GM19438 (cell line): Measurements from ENCODE around the gene PSORS1C1.
"Not testable (repeated sequence)": the region's sequence is repeated elsewhere in the genome, so short reads cannot be mapped to it uniquely, and the experiment has no call there.

ENCODE experiments used
- ATAC-seq: cut with Tn5 transposase; IDR thresholded peaks from one replicate; pipeline ENCODE4 v1.9.1; 2021; ENCODE audit warnings: low read depth; ENCODE audit not compliant: unreplicated experiment

Gene PSORS1C1, protein sequence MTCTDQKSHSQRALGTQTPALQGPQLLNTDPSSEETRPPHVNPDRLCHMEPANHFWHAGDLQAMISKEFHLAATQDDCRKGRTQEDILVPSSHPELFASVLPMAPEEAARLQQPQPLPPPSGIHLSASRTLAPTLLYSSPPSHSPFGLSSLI

GRCh38 chr6:31114541-31114878, at the start of gene PSORS1C1:
PSORS1C1 (plus strand) TSS chr6:31114800; CDS start chr6:31129633, 14,833 bp downstream.
- no peak for ATAC-seq

GRCh38 chr6:31065556-31065955, 49.0 kb upstream of the PSORS1C1 start:
- no peak for ATAC-seq

- ATAC-seq: not testable (repeated sequence)
Observed at GRCh38 chr6:31067028-31067427, 47.6 kb upstream of the PSORS1C1 start.

DNA sequence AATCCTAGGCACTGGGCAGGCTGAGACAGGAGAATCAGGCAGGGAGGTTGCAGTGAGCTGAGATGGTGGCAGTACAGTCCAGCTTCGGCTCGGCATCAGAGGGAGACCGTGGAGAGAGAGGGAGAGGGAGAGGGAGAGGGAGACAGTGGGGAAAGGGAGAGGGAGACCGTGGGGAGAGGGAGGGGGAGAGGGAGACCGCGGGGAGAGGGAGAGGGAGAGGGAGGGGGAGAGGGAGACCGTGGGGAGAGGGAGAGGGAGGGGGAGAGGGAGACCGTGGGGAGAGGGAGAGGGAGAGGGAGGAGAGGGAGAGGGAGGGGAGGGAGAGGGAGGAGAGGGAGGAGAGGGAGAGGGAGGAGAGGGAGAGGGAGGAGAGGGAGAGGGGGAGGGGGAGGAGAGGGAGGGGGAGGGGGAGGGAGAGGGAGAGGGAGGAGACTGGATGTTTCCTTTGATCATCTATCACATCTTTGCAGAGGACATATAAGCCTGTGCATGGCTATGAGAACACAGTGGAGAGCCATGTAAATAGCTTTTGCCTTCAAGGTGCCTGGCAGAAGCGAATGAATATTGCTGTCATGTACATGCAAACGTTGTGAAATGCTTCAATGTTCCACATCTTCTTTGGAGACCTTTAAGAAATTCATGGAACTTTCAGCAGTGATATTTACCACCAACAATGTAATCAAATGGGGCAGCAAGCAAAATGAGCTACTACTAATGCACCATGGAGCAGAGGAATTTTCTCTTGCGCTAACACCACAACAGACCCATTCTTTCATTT, 46.5 kb upstream of the PSORS1C1 start:
- not testable (repeated sequence) for ATAC-seq

DNA sequence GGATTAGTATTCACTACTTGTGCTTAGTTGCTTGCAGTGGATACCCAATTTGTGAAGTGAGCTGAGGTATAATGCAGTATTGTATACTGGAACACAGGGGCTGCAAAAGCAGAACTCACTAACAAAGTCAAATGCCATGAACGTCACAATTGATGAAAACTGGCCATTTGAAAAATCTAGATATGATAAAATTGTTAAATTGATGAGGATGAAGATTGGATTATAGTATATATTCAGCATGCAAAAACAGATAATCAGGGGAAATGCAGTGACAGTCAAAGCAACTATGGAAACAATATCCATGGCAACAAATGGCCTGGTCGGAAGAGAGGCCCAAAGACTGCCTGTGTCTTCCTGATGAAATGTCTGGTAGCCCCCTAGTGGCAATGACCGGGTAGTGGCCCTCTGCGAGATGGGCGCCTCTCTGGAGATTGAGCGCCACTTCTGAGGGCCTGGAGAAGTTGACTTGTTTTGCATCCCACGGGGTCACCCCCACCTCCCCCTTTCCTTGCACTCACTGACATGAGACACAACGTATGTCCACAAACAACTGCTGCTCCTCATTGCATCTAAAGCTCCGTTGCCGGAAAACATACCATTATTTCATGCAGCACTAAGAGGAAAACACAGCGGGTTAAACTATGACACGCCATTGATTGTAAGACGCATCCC, 45.8 kb upstream of the PSORS1C1 start:
- ATAC-seq: no peak

DNA sequence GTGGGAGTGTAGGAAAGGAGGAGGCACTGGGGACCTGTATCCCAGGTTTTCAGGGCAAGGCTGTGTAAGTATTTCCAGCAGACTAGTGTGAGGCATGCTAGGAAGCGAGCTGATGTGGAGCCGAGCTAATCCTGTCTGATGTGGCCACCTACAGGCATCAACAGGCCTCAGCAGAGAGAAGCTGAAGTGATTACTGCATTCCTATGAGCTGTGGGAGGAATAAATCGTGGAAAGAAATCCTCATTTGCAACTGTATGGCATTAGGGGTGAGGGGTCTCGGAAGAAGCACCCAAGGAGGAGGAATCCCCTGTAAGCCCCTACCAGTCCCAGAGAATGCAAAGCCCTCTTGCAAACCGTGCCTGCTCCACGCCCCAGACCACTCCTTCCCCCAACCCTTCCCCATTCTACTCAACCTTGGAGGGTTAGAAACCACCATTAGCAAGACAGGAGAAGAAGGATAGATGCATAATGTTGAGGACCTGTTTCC, 43.8 kb upstream of the PSORS1C1 start:
- no peak for ATAC-seq

DNA sequence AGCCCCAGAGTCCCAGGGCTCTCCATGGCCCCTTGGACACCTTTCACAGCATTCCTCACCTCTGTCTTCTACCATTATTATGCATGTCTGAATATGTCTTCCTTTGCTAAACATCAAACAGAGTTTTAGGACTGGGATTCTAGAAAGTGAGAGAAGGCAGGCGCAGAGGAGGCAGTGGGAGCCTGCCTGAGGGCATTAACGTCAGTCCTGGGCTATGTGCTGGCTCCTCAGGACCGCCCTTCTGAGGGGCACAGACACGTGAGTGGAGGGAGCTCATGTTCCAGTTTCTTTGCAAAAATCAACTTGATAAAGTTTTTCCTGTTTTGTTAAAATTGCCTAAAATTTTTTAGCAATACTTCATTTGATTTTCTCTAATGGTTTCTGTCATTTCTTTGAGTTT, 40.2 kb upstream of the PSORS1C1 start:
- ATAC-seq: no peak

GRCh38 chr6:31075528-31075927, 39.1 kb upstream of the PSORS1C1 start:
- ATAC-seq: no peak

DNA sequence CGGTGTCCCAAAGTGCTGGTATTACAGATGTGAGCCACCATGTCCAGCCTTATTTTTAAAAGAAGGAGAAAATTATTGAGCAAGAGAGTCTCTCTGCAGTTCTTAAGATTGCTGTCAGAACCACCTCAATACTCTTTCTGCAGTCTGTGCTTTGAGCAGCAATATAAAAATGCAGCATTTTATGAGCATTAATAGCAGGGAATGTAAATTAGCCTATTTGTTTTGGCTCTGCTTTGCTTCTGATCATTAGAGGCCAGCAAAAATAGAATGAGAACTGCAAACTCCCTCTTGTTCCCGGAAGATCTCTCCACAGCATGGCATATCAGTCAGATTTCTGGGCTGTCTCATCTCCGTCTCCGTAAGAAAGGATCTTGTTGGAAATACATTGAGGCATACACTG, 38.0 kb upstream of the PSORS1C1 start:
- ATAC-seq: no peak

DNA sequence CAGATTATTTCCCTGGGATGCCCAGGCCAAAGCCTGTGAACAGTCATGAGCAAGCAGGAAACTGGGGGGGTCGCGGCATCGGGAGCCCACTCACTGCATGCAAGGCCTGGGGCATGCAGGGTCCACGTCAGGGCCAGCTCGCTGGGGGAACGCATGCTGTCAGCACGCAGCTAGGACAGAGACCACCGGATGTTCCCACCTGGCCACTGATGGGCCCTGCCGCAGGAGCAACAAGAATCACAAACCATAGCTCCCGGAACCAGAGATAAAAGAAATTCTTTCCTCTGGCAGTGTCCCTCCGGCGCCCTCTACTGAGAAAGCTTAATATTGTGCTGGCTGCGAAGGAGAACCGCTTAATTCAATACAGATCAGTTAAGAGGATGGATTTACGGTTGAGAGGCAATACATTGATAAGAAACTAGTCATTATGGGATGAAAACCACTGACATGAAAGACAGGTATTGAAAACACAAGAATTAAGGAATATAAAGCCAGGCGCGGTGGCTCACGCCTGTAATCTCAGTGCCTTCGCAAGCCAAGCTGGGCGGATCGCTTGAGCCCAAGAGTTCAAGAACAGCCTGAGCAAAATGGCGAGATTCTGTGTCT, 34.8 kb upstream of the PSORS1C1 start:
- ATAC-seq: no peak

DNA sequence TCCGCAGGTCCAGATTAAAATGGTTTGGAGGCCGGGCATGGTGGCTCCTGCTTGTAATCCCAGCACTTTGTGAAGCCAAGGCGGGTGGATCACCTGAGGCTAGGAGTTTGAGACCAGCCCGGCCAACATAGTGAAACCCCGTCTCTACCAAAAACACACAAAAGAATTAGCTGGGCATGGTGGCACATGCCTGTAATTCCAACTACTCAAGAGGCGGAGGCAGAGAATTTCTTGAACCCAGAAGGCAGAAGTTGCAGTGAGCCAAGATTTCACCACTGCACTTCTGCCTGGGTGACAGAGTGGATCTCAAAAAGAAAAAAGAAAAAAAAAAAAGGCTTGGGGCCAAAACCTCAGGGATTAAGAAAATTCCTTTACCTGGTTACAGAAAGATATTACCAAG, 32.7 kb upstream of the PSORS1C1 start:
- ATAC-seq: no peak

- no peak for ATAC-seq
Observed at GRCh38 chr6:31083742-31084354, 30.8 kb upstream of the PSORS1C1 start.

DNA sequence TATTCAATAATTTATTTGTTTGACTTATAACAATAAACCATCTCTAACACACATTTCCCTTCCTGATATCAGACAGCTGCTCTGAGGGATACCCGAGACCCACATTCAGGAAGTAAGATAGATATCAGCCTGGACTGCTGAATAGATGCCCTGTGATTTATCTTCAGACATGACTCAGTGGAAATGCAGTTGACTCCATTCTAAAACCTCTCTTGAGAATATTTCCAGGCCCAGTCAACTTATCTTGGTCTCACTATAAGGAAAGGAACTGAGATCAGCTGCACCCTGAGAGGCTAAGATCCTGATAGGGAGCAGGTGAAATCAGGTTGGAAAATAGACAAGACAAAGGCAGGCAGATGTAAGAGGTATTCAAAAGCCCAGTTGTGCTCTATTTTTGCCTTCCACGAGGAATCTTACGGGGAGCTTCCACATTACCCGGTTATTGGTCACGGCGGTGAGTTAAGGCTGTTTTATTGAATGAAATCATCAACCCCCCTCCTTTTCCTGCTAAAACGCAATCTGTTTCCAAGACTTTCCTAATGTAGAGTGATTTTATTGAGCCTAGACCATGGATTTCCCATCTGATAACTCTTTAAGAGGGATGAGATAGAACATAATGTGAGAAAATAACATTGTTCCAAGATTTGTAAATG, 27.7 kb upstream of the PSORS1C1 start:
- ATAC-seq: no peak

DNA sequence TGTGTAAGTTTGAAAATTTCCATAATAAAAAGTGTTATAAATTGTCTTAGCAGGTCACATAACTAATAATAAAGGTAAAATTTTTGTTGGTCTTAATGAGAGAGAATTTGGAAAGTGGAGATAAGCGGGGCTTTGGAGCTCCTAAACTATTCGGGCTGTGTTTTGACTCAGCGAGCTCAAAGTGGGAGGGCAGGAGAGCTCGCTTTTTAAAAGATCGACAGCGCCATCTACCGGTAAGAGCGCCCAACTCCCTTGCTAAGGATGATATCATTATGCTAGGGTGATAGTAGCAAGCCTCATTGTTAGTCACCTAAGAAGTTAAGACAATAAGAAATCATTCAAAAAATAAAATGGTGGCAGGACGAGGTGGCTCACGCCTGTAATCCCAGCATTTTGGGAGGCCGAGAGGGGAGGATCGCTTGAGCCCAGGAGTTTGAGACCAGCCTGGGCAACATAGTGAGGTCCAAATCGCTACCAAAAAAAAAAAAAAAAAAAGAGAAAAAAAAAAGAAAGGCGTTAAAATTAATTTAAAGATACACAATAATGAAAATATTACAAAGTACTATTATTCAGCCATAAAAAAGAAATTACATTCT, 27.0 kb upstream of the PSORS1C1 start:
- ATAC-seq: no peak

DNA sequence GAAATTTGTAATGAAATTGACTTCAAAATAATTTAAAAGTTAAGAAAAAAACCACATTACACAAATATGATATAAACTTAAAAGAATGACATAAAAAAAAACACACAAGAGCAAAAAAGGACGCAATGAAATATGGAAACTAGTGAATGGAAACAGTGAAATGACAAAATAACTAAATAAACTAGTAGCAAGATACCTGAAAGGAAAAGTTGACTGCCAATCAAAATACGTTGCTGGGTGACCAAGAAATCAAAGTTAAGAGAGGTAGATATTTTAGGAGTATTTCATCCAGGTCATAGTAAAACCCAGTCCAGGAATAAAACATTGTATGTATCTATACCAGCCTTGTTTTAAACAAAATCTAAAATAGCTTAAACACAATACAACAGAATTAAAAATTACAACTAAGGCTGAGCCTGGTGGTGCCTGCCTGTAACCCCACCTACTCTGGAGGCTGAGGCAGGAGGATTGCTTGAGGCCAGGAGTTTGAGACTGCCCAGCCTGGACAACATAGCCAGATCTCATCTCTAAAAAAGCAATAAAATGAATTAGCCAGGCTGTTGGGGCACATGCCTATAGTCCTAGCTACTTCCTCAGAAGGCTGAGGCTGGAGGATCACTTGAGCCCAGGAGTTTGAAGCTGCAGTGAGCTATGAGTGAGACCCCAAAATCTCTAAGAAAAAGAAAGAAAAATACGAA, 24.2 kb upstream of the PSORS1C1 start:
- ATAC-seq: no peak

- ATAC-seq: no peak
Observed at GRCh38 chr6:31090973-31091364, 23.6 kb upstream of the PSORS1C1 start.

DNA sequence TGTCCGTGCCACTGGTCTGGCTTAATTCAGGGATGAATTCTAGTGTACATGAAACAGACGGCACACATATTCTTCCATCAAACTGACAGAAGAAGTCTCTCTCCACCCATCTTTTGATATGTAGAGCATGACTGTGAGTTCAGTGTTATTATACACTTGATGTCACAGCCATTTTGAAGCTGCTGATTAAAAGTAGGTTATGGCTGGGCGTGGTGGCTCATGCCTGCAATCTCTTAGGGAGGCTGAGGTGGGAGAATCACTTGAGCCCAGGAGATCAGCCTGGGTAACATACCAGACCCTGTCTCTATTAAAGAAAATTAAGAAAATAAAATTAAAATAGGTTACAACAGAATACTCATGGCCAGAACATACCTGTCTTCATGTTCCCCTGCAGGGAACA, 22.9 kb upstream of the PSORS1C1 start:
- no peak for ATAC-seq

DNA sequence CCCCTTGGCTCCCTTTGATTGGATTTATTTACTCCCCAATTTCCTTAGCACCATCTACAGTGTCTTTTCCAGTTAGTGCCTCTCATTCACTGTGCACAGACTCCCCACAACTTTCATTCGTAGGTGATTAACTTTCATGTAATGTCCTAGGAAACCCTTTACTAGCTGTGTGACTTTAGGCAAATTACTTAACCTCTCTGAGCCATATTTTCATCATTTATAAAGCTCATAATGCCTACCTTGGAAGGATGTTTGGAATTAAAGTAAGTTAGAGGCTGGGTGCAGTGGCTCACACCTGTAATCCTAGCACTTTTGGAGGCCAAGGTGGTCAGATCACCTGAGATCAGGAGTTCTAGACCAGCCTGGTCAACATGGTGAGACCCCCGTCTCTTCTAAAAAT, 22.4 kb upstream of the PSORS1C1 start:
- ATAC-seq: no peak

DNA sequence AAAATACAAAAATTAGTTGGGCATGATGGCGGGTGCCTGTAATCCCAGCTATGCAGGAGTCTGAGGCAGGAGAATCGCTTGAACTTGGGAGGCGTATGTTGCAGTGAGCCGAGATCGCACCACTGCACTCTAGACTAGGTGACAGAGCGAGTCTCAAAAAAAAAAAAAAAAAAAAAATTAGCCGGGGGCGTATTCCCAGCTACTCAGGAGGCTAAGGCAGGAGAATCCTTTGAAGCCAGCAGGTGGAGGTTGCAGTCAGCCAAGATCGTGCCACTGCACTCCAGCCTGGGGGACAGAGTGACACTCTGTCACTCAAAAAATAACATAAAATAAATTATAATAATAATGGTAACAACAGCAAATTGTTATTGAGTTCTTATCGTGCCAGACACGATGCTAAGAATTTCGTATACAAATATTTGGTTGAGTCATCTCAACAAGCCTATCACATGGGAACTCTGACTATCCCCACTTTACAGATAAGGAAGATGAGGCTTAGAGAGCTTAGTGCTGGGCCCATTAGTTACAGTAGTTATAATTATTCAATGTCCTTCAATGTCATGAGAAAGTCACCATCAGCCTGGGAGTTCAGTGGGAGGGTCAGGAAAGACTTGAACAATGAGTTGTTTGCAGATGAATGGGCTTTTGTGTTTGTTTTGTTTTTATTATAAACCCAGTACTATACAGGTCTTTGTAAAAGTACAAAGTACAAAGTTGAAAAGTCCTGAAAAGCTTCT, 21.7 kb upstream of the PSORS1C1 start:
- ATAC-seq: no peak
